NCI-H146 (cell line): ENCODE measurements around the gene CHRNE.
"Not testable (repeated sequence)": the region's sequence is repeated elsewhere in the genome, so short reads cannot be mapped to it uniquely, and the experiment has no call there.

Experiments
- DNase-seq: peaks from one replicate; lab custom pipeline; 2025; lab: John Stamatoyannopoulos, UW

Gene CHRNE

DNA sequence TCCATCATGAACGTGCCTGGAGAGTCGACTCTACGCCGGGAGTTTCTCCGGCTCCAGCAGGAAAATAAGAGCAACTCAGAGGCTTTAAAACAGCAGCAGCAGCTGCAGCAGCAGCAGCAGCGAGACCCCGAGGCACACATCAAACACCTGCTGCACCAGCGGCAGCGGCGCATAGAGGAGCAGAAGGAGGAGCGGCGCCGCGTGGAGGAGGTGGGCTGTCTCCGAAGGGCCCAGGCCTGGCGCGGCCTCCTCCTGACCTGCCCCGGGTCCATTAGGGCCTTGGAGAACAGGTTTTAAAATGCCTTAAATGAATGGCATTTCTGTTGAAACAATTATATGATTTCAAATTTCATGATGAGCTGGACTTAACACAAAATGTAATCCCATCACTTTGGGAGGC lies 15.3 kb downstream of the CHRNE start:
- no peak for DNase-seq

DNA sequence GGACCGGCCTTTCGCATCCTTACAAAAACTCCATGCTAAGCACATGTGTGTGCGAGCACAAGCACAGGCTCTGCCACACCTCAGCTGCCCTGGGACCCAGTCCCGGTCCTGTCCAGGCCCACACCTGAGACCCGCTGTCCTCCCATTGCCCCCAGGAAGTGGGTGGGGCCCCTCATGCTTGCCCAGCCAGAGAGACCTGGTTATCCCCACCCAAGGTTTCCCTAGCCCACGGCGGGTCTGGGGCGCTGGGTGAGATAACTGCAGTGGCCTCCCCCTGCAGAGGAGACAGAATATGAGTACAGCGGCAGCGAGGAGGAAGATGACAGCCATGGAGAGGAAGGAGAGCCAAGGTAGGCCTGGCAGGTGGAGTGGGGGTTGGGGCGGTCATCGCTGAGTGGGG lies 16.1 kb downstream of the CHRNE start:
- DNase-seq, result no peak

DNA sequence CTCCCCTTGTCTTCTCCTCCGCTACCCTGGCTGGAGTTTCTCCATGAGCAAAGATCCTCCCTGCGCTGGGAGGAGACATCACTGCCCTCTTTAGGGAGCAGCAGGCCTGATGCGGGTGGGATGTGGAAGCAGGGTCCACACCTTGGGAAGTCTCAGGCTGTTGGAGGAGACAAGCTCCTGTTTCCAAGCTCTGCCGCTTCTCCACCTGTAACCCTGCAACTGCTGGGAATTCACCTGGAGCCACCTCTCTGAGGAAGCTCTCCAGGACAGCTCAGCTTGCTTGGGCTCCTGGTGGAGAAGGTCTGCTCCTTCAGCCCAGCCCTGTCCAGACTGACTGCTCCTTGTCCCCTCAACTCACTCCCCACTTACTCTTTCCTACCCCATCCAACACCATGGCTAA lies 18.4 kb downstream of the CHRNE start:
- DNase-seq, result no peak

DNA sequence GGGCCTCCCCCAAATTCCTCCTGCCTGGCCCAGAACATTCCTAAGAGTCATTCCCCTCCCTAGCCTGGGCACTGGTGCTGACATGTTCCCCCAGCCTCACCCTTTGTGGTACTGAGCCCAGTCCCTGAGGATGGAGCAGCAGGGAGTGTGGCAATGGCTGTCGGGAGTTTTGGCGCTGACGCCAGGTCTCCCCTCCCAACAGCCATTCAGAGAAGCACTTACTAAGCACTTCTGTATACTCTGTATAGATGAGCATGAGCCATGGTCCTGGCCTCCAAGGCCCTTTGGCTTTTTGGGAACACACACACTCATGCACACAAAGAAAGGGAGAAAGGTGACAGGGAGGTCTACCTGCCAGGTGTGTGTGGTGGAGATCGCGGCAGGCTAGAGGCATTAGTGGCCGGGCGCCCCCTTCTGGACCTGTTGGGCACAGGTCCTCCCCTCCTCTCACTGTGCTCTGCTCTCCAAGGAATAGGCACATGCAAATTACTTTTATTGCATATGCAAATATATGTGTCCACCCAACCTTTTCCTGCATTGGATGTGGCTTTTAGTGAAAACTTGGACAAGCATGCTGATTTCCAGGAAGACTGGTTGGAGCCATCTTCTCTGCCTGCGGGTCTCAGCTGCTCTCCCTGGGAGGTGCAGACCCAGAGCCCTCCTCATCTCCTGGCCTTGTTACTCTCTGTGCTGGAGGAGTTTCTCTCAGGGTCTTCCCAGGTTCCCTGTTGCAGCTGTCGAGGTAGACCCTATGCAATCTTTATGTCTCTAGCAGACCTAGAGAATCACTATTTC lies 20.9 kb downstream of the CHRNE start:
- peak; percentile 67 for DNase-seq

DNA sequence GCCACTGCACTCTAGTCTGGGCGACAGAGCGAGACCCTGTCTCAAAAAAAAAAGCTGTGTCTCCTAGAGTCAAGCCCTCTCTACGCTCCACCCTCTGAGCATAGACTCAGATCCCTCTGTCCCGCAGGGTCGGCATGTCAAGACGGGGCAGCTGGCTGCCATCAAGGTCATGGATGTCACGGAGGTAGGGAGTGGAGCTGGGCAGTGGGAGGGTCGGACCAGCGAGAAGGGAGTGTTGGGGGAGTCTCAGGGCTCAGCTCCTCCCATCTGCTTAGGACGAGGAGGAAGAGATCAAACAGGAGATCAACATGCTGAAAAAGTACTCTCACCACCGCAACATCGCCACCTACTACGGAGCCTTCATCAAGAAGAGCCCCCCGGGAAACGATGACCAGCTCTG lies 22.0 kb downstream of the CHRNE start:
- DNase-seq, result no peak

DNA sequence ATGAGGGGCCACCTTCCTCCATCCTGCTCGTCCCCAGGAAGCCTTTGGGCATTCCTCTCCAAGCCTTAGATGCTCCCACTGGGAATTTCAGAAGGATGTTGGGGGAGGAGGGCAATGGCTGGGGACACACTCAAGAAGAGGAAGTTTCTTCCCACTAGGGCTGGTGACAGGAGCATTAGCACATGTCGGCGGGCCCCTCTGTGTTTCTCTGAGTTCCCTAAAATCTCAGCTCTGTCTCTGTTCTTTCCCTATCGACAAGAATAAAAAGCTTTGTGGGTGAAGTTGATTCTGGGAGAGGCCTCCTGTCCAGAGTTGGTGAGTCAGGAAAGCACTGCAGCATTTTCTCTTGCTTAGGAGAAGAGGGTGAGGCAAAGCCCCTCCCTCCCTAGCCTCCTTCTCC lies 23.3 kb downstream of the CHRNE start:
- DNase-seq, result no peak

DNA sequence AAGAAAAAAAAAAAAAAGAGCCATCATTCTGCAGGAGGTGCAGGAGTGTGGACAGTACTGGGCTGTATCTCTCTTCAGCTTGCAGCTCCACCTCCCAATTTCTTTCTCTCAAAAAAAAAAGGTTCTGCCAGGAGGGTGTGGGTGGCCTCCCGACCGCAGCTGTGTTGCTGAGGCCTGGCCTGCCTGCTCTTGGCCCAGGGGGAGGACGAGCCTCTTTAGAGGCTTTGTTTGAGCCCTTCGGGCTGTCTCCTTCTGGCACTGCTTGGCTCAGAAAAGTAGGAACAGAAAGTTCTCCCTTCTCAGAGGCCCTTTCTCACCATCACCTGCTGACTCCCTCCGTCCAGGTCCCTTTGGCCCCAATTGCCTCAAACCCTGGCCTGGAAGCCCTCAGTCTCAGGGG lies 25.8 kb downstream of the CHRNE start:
- DNase-seq, result no peak

DNA sequence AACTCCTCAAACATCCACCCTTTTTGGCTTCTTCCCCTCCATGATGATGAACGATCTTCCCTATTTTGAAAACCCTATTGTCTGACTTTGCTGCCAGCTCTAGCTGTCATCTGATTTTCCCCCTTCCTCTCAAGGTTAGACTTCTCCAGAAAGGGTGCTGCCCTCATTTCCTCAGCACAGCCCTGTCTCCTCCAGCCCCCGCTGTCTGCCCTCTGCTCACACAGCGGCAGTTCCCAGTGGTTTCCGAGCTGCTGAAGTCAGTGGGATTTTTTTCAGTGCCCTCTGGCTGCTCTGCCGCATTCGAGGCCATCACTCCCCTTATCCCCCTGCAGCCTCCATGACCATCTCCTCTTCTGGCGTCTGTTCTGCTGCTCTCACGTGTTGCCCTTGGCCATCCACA lies 30.1 kb downstream of the CHRNE start:
- no peak for DNase-seq

DNA sequence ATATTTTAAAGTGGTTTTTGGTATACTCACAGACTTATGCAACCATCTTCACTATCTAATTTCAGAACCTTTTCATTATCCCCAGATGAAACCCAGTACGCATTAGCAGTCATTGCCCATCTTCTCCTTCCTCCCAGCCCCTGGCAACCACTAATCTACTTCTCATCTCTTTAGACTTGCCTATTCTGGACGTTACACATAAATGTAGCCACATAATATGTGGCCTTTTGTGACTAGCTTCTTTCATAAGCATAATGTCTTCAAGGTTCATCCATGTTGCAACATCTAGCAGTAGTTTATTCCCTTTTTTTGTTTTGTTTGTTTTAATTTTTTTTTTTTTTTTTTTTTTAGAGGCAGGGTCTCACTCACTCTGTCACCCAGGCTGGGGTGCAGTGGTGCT lies 32.0 kb downstream of the CHRNE start:
- no peak for DNase-seq

DNA sequence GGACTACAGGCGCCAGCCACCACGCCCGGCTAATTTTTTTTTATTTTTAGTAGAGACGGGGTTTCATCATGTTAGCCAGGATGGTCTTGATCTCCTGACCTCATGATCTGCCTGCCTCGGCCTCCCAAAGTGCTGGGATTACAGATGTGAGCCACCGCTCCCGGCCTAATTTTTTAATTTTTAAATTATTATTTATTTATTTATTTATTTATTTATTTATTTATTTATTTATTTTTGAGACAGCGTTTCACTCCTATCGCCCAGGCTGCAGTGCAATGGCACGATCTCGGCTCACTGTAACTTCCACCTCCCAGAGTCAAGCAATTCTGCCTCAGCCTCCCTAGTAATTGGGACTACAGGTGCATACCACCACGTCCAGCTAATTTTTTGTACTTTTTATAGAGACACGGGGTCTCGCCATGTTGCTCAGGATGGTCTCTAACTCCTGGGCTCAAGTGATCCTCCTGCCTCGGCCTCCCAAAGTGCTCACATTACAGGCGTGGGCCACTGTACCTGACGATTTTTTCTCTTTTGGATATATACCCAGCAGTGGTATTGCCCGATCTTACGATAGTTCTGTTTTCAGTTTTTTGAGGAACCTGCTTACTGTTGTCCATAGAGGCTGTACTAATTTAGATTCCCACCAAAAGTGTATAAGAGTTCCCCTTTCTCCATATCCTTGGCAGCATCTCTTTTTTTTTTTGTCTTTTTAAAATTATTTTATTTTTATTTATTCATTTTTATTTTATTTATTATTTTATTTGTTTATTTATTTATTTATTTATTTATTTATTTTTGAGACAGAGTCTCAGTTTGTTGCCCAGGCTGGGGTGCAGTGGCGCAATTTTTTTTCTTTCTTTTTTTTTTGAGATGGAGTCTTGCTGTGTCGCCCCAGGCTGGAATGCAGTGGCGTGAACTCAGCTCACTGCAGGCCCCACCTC lies 33.6 kb downstream of the CHRNE start:
- not testable (repeated sequence) for DNase-seq

DNA sequence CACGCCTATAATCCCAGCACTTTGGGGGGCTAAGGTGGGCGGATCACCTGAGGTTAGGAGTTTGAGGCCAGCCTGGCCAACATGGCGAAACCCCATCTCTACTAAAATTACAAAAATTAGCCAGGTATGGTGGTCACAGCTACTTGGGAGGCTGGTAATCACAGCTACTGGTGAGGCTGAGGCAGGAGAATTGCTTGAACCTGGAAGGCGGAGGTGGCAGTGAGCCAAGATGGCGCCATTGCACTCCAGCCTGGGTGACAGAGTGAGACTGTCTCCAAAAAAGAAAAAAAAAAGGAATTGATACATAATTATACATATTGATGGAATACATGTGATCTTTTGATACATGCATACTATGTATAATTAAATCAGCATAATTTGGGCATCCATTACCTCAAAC lies 35.4 kb downstream of the CHRNE start:
- not testable (repeated sequence) for DNase-seq

DNA sequence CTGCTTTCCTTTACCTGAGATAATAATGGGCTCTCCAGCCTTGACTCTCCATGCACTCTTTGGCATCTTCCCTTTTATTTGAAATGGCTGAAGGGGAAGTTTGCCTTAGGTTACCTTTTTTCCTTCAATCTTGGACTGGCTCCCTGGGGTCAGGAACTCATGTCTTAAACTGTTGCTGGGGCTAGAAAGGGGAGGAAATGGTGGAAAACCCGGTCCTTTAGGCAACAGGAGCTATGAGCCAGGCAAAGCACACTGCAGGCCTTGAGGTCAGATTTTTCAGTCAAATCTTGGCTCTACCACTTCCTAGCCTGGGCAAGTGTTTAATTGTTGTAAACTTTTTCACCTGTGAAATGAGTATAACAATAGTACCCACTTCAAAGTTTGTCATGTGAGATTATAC lies 39.6 kb downstream of the CHRNE start:
- DNase-seq, result no peak

DNA sequence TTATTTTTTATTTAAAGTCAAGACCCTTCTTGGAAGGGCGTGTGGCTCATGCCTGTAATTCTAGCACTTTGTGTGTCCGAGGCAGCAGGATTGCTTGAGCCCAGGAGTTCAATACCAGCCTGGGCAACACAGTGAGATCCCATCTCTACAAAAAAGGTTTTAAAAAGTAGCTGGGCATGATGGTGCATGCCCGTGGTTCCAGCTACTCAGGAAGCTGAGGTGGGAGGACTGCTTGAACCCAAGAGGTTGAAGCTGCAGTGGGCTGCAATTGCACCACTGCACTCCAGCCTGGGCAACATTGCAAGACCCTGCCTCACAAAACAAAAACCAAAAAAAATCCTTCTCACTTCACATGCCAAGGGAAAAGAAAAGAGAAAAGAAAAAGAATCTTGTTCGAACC lies 40.2 kb downstream of the CHRNE start:
- no peak for DNase-seq

DNA sequence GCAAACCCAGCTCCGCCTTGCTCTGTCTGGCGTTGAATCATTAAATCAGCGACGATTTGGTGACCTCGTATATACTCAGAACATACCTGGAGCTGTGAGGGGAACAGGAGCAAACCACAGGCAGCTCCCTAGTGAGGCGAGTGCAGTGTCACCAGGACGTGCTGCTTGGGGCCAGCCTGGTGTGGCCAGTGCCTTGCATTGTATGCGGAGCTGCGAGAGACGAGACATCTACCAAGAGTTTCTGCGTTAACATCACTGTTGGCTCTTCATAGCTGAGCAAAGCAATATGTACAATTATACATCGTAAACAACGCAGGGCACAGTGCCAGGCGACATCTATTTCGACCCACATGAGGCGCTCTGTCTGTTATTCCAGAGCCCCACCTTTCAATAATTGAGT lies 41.8 kb downstream of the CHRNE start:
- DNase-seq, result no peak

DNA sequence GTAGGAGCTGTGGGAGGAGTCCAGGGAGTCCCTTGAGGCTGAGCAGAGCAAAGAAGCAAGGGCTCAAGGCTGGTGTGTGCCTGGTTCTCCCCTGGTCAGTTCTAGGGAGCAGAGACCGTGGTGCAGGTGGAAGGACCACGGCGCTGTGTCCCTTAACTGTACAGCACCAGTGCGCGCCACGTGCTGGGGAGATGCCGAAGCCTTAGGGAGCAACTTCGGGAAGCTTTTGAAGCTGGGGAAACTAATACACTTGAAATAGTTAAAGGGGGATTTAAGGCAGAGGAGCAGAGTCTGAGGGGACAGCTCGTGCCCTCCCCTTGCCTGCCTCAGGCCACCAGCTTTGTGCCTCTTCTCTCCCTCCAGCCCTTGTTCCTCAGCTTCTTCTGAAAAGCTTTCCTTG lies 42.2 kb downstream of the CHRNE start:
- DNase-seq, result no peak

DNA sequence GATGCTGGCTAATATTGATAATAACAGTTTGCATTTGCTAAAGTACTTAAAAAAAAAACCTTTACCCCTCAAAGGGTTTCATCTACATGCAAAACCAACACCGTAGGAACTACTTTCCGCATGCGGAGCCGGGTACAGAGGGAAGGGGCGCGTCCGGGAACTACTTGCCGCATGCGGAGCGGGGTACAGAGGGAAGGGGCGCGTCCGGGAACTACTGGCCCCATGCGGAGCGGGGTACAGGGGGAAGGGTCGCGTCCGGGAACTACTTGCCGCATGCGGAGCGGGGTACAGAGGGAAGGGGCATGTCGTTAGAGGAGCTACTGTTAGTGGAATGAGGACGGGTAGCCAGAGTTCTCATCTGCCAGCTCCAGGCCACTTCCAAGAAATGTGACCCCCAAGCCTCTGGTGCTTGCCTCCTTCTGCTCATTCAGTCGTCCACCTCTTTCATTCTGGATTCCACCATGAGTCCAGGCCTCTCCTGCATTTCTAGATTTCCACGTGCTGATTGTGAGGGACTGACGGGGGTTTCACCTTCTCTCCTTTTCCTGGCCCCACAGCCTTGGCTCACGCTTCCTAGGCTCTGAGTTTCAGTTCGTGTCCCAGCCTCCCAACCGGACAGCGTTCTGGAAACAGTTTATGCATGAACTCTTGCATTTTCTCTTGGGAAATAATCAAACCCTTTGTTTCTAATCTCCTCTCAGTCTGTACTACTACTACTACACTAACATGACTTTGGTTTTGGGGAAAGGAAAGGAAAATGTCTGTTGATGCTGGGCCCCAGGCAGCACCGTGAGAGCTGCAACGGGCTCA lies 42.9 kb downstream of the CHRNE start:
- DNase-seq, result no peak

DNA sequence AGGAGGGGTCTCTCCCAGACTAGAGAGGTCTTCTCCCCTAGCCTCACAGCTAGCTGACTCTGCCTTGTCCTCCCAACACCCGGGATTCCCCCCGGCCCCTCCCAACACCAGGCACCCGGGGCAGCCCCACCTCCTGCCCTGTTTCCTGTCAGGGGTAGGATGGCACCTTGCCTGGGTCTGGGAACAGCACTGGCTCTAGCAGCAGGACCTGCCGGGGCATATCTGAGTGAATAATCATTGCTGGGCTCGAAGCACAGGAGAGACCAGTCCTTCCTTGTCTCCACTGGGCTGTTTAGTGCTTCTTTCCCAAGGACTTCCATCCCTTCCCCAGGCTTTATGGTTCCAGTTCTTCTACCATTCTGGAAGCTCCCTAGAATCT lies 44.0 kb downstream of the CHRNE start:
- DNase-seq, result no peak

DNA sequence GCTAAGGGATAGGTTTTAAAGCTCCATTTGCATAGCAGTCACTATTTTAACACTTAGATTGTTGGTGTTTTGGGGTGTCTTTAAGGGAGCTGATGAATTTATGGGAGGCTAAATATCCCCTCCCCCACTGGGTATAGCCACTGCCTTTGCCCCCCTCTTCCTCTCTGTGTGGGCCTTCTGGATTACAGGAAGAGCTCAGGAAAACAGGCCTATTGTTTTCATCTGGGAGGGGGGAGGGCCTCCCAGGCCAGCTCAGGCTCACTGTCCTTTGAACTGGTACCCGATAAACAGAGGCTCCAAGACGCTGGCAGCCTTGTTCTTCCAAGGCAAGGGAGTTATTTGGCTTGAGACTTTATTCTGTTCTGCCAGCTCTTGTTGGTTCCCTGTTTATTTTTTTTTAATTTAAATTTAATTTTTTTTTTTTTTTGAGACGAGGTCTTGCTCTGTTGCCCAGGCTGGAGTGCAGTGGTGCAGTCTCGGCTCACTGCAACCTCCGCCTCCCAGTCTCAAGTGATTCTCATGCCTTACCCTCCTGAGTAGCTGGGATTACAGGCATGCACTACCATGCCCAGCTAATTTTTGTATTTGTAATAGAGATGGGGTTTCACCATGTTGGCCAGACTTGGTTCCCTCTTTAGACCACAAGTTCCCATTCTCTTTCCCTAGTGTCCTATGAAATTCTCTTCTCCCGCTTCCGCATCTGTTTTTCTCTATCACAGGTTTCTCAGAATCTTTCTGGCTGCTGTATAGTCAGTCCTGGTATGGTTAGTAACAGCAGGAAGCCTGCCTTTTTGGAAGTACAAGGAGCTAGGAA lies 44.6 kb downstream of the CHRNE start:
- DNase-seq, result no peak

DNA sequence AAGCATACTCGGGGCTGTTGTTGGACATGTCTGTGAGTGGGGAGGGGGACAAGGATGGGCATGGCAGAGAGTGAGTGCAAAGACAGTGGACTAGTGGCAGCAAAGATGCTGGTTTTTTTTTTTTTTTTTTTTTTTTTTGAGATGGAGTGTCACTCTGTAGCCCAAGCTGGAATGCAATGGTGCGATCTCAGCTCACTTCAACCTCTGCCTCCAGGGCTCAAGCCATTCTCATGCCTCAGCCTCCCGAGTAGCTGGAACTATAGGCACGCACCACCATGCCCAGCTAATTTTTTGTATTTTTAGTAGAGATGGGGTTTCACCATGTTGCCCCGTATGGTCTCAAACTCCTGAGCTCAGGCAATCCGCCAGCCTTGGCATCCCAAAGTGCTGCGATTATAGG lies 45.6 kb downstream of the CHRNE start:
- DNase-seq, result not testable (repeated sequence)

DNA sequence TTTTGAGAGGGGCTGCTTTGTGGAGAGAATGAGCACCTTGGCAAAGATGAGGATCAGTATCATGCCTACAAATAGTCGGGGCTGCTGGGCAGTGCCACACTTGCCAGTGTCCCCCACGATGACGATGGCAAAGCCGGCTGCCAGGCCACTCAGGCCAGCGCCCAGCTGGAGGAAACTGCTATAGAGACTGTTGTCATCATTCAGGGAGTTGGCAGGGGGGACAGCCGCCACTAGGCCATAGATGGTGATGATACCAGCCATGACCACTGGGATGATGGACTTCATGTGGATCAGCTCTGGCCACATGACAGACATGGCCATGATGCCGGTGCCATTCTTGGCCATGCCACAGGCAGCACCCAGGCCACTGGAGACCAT lies 46.0 kb downstream of the CHRNE start:
- no peak for DNase-seq

DNA sequence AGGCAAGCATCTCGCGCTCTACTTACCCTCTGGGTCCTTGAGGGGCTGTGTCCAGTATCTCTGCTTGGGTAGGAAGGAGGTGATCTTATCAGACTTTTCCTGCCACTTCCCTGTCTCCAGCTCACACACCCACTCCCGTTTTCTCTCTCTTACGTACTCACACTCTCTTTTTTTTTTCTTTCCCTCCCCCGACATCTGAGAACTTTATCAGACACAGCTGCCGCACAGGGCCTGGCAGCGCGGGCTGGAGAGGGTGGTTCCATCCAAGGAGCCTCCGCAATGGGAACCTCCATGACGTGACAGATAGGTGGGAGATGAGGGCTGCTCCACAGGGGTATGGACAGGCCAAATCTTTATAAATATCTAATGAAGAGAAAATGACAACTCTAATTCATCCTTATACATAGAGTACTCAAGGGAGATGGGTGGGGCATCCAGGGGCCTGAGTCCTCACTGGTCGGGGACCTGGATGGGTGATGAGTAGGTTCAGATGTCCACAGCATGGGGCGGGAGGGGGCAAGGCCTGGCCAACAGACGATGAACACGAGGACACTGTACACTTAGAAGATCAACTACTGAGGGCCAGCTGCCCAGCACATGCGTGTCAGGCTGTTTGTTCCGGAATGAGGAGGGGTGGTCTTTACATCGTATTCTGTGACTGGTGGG lies 46.5 kb downstream of the CHRNE start:
- no peak for DNase-seq
